H1 (cell line): ENCODE data around the gene DFFB.

ENCODE experiments used
- ATF3 ChIP-seq: IDR thresholded peaks from 2 replicates; pipeline ENCODE4 v1.6.1; 2011; ENCODE audit warnings: low read depth, mild to moderate bottlenecking, low read length; ENCODE audit not compliant: insufficient read depth
- BRCA1 ChIP-seq: IDR thresholded peaks from 2 replicates; pipeline ENCODE4 v1.6.1; 2012; ENCODE audit warnings: low read depth, low read length, improper control_type of control experiment
- CBX8 ChIP-seq: fragments of 300-800, 300-1000 bp; sonication (generic); IDR thresholded peaks from 2 replicates; pipeline ENCODE4 v1.7.1; 2016; ENCODE audit warnings: low read depth, low read length, borderline replicate concordance
- CHD1 ChIP-seq: IDR thresholded peaks from 2 replicates; pipeline ENCODE4 v1.6.1; 2012; ENCODE audit warnings: low read depth, low read length, improper control_type of control experiment
- RNF2 ChIP-seq: fragments of 200-900, 300-1000 bp; sonication (generic); IDR thresholded peaks from 2 replicates; pipeline ENCODE4 v1.7.1; 2016; ENCODE audit warnings: borderline replicate concordance, low read depth, mild to moderate bottlenecking, antibody characterized with exemption, low read length; ENCODE audit not compliant: poor library complexity, severe bottlenecking; ENCODE audit errors: missing control alignments
- SP1 ChIP-seq: IDR thresholded peaks from 2 replicates; pipeline ENCODE4 v1.6.1; 2011; ENCODE audit warnings: low read depth, low read length
- SP2 ChIP-seq: IDR thresholded peaks from 2 replicates; pipeline ENCODE4 v1.6.1; 2012; ENCODE audit warnings: mild to moderate bottlenecking, low read length, inconsistent platforms
- SUZ12 ChIP-seq: fragments of 200-600 bp; sonication (generic); IDR thresholded peaks from 2 replicates; pipeline ENCODE4 v1.6.1; 2012; ENCODE audit warnings: mild to moderate bottlenecking, inconsistent platforms, low read length, moderate library complexity, mixed read lengths
- TCF12 ChIP-seq: IDR thresholded peaks from 2 replicates; pipeline ENCODE4 v1.6.1; 2011; ENCODE audit warnings: low read depth, mild to moderate bottlenecking, low read length
- TEAD4 ChIP-seq: IDR thresholded peaks from 2 replicates; pipeline ENCODE4 v1.6.1; 2012; ENCODE audit warnings: low read depth, low read length, inconsistent platforms, mixed read lengths
- TF ChIP-seq, protein P1 (sequence below): IDR thresholded peaks from 2 replicates; pipeline ENCODE4 v1.6.1; 2012; ENCODE audit warnings: low read length, inconsistent platforms

DNA sequence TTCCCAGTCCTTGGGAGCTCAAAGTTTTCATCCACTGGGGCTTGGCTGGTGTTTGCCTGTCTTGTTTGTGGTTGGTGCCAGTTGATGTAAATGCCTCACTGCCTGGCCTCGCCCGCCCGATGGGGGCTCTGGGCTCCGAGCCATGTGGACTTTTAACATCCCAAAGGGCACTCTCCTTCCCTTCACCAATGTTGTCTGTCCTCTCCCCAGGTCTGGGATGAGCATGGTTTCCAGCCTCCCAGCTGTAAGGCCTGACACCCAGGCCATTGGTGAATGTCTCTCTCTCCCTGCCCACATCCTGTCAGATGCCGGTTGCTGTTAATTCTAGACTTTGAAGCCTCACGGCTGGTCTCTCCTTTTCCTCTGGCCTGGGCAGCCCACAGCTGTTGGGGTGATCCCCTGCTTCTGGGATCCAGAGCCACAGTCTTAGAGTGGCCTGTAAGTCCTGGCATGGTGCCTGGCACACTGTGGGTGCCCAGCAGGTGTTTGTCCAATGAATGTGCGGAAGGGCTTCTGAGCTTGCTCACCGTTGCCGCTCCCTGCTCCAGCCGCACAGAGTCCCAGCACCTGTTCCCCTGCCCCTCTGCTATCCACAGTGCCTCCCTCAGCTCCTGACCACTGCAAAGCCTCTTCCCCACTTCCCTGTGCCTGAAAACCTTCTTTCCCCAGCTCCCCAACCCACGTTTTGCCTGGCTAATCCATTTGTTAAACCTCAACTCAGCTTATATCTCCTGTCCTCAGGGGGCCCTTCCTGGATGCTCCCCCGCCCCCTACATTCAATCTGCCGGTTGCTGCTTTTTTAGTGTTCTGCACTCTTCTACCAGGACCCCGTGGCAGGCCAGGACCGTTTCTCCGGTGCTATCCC, 46.1 kb downstream of the DFFB start:
- no peak for TF ChIP-seq TCF12
- no peak for TF ChIP-seq TEAD4
- TF ChIP-seq CHD1, result no peak
- no peak for TF ChIP-seq SP2
- no peak for TF ChIP-seq SP1
- TF ChIP-seq SUZ12, result no peak
- no peak for TF ChIP-seq RNF2
- TF ChIP-seq BRCA1, result no peak
- TF ChIP-seq CBX8, result no peak
- TF ChIP-seq, protein P1, sequence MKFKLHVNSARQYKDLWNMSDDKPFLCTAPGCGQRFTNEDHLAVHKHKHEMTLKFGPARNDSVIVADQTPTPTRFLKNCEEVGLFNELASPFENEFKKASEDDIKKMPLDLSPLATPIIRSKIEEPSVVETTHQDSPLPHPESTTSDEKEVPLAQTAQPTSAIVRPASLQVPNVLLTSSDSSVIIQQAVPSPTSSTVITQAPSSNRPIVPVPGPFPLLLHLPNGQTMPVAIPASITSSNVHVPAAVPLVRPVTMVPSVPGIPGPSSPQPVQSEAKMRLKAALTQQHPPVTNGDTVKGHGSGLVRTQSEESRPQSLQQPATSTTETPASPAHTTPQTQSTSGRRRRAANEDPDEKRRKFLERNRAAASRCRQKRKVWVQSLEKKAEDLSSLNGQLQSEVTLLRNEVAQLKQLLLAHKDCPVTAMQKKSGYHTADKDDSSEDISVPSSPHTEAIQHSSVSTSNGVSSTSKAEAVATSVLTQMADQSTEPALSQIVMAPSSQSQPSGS, result no peak
- no peak for TF ChIP-seq ATF3
